Measurements from ENCODE around the gene TMEM161A.
"Not testable (repeated sequence)": the region's sequence is repeated elsewhere in the genome, so short reads cannot be mapped to it uniquely, and the experiment has no call there.

The TMEM161A gene

GRCh38 chr19:19138109-19138981 lies at the start of gene TMEM161A:
TSS of gene TMEM161A (minus strand) at chr19:19138478. CDS start at chr19:19138428, 50 bp downstream.
- DNase-seq: peak; percentile 98

GRCh38 chr19:19186742-19187141 lies 48.5 kb upstream of the TMEM161A start:
- DNase-seq: no peak

- no peak for DNase-seq
Measured at GRCh38 chr19:19185853-19186740, 47.8 kb upstream of the TMEM161A start.

GRCh38 chr19:19181488-19181998 lies 43.3 kb upstream of the TMEM161A start:
- no peak for DNase-seq

- no peak for DNase-seq
Measured at GRCh38 chr19:19179548-19180441, 41.5 kb upstream of the TMEM161A start.

GRCh38 chr19:19176950-19177349 lies 38.7 kb upstream of the TMEM161A start:
- no peak for DNase-seq

GRCh38 chr19:19173243-19173642 lies 35.0 kb upstream of the TMEM161A start:
- not testable (repeated sequence) for DNase-seq

- no peak for DNase-seq
Measured at GRCh38 chr19:19171821-19172532, 33.7 kb upstream of the TMEM161A start.

- no peak for DNase-seq
Measured at GRCh38 chr19:19170873-19171672, 32.8 kb upstream of the TMEM161A start.

GRCh38 chr19:19170053-19170872 lies 32.0 kb upstream of the TMEM161A start, which contains the start of gene MEF2B:
TSS of gene MEF2B (minus strand) at chr19:19170263. CDS start at chr19:19150735, 19,528 bp downstream.
- DNase-seq: peak; percentile 84

GRCh38 chr19:19169236-19170052 lies 31.2 kb upstream of the TMEM161A start:
- DNase-seq: no peak

GRCh38 chr19:19167612-19168011 lies 29.3 kb upstream of the TMEM161A start:
- no peak for DNase-seq

GRCh38 chr19:19165396-19165795 lies 27.1 kb upstream of the TMEM161A start:
- DNase-seq: no peak

GRCh38 chr19:19162495-19162894 lies 24.2 kb upstream of the TMEM161A start:
- DNase-seq: no peak

GRCh38 chr19:19160461-19161035 lies 22.3 kb upstream of the TMEM161A start:
- no peak for DNase-seq

GRCh38 chr19:19159534-19159933 lies 21.3 kb upstream of the TMEM161A start:
- DNase-seq: no peak

GRCh38 chr19:19157808-19158207 lies 19.5 kb upstream of the TMEM161A start:
- no peak for DNase-seq

GRCh38 chr19:19155495-19156219 lies 17.4 kb upstream of the TMEM161A start:
- DNase-seq: no peak

Measured in femur (tissue), 1 donor.